GM21447 (cell line): Measurements from ENCODE around the gene PLA2G2D.

ENCODE experiments used
- ATAC-seq: cut with Tn5 transposase; IDR thresholded peaks from one replicate; pipeline ENCODE4 v1.9.1; 2021; ENCODE audit not compliant: unreplicated experiment

The PLA2G2D gene, protein sequence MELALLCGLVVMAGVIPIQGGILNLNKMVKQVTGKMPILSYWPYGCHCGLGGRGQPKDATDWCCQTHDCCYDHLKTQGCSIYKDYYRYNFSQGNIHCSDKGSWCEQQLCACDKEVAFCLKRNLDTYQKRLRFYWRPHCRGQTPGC

DNA sequence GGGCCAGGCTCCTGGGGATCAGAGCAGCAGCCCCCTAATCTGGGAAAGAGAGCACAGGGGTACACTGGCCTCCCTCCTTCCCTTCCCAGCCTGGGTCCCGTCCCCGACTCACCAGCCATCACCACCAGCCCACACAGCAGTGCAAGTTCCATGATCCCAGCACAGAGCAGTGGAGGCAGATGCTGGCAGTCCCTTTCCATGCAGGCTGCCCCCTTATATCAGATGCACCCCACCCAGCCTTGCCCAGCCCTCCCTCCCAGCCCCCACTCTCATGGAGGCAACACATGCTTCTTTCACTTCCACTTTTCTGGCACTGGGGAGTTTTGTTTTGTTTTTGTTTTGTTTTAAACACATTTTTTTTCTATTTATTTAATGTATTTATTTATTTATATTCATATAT lies at the start of gene PLA2G2D:
Gene PLA2G2D, minus strand, starts transcription at position 190 of the 400 bp plus-strand sequence. Its CDS starts 38 bp downstream, at position 152.
- no peak for ATAC-seq

- no peak for ATAC-seq
These were observed 49.5 kb upstream of the PLA2G2D start for GRCh38 chr1:20168564-20169491.

DNA sequence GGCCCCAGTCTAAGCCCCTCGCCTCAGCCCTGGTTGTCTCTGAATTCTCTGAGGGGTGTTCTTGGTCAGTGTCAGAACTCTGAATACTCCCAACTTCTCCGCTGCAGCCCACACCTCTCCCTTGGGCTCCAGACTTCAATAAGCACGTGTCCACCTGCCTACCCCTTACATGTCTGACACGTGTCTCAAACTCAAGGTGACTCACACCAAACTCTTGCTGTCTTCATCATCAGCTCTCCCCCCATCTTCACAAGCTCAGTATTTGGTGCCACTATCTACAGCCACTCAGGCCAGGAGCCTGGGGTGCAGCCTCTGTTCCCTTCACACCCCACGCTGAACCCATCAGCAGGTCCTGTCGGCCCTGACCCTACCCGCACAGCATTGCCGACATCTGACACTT lies 47.8 kb upstream of the PLA2G2D start:
- ATAC-seq: no peak

DNA sequence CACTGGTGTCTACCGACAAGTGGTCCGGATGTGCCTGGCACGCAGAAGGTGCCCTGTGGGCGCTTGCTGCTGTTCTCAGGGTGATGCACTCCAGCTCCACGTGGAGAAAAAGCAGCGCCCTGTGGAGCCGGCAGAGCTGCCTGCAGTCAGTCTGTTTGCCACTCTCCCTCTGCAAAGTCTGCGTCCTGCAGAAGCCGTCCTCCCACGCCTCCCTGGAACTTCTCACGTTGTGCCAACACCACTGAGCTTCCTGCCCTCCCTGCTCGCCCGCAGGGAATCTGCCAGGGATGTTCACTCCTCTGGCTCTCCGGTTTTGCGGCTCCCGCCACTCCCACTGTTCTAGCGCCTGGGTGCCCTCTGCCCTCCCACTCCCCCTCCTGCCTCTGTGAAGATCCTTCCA lies 46.7 kb upstream of the PLA2G2D start:
- ATAC-seq: no peak

GRCh38 chr1:20165522-20165951 lies 46.2 kb upstream of the PLA2G2D start:
- no peak for ATAC-seq

GRCh38 chr1:20164694-20165202 lies 45.4 kb upstream of the PLA2G2D start:
- ATAC-seq: no peak

DNA sequence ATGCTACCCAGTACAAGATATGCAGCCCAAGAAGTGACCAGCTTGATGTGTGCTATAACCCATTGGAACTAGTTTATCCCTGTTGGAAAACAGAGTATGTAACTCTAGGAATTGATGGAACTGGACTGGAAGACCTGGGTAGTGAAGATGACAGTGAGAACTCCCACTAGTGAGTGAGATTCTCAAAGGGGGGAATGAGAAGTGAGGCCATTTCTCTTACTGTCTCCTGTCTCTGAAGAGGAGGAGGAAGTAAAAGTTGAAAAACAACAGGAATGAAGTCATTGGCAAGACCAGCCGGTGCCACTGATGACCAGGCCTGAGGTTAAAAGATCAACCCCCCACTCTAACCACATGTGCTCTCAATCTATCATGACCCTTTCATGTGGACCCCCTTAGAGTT lies 40.7 kb upstream of the PLA2G2D start:
- no peak for ATAC-seq

DNA sequence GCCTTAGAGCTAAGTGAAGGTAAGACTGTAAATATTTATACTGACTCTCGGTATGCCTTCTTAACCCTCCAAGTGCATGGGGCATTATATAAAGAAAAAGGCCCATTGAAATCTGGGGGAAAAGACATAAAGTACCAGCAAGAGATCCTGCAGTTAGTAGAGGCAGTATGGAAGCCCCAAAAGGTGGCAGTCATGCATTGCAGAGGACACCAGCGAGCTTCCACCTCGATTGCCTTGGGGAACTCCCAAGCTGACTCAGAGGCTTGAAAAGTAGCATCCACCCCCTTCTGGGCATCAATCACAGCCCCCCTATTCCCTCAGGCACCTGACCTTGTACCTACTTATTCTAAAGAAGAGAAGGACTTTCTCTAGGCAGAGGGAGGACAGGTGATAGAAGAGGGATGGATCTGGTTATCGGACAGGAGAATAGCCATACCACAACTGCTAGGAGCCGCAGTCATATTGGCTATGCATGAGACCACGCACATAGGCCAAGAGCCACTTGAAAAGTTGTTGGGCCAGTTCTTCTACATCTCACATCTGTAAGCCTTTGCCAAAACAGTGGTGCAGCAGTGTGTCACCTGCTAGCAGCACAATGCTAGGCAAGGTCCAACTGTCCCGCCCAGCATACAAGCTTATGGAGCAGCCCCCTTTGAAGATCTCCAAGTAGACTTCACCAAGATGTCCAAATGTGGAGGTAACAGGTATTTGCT lies 39.2 kb upstream of the PLA2G2D start:
- no peak for ATAC-seq

- no peak for ATAC-seq
These were observed 35.0 kb upstream of the PLA2G2D start for GRCh38 chr1:20154301-20154831.

- no peak for ATAC-seq
These were observed 33.7 kb upstream of the PLA2G2D start for GRCh38 chr1:20153000-20153418.

DNA sequence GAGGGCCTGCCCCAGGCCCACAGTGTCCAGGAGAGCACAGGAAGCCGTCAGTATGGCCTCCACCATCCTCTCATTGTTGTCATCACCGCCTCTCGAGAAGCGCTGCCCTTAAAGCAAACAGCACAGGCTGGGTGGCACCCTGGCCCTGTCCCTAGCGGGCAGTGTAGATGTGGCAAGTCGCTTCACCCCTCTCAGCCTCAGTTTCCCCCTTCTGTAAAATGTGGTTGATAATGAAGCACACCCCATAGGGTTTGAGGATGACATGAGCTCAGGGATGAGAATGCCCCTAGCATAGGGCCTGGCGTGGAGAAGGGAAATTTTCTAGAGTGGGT lies 33.2 kb upstream of the PLA2G2D start:
- no peak for ATAC-seq

DNA sequence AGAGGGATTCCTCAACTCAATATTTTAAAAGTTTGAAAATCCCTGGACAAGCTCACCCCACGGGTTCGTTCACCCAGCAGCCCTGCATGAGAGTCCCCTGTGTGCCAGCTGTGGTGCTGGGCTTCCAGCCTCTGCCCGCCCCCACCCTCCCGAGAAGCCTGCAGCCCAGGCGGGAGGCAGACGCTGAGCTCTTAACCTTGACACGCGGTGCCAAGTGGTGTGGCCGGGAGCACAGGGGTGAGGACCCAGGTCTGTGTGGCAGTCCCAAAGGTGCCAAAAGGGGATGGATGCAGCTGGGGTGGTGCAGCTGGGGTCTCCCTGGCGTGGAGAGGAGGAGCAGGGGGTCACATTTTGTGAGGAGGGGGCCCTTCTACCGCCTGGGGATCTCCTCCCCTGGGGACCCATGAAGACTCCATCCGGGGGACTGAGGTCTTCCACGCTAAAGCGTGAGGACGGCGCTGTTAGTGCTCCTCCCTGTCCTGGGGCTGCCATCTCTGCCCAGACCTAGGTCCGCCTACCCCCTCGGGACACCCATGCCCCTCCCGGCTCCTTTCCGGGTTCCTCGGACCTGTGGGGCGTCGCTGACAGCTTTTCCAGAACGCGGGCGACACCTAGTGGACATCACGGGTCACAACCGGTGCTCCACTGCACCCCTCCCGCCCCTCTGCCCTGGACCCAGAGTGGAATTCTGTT lies 32.7 kb upstream of the PLA2G2D start:
- ATAC-seq: no peak

- ATAC-seq: no peak
These were observed 31.6 kb upstream of the PLA2G2D start for GRCh38 chr1:20150969-20151368.

DNA sequence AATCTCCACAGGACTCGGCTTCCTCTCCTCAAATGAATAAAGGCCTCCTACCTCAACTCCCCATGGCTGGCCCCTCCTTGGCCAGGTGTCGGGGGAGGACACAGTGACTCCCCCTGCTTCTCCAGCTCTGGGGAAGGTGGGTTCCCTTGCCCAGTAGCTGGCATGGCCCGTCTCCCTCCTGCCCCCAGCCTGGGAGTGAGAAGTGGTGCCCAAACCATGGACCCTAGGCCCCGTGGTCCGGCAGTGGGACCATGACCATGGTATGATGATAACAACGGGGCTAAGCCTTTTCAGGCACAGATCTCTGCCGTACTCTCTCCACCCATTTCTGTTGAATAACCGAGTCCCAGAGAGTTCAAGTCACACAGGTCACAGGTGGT lies 31.0 kb upstream of the PLA2G2D start:
- ATAC-seq: no peak

- no peak for ATAC-seq
These were observed 30.4 kb upstream of the PLA2G2D start for GRCh38 chr1:20149601-20150325.

DNA sequence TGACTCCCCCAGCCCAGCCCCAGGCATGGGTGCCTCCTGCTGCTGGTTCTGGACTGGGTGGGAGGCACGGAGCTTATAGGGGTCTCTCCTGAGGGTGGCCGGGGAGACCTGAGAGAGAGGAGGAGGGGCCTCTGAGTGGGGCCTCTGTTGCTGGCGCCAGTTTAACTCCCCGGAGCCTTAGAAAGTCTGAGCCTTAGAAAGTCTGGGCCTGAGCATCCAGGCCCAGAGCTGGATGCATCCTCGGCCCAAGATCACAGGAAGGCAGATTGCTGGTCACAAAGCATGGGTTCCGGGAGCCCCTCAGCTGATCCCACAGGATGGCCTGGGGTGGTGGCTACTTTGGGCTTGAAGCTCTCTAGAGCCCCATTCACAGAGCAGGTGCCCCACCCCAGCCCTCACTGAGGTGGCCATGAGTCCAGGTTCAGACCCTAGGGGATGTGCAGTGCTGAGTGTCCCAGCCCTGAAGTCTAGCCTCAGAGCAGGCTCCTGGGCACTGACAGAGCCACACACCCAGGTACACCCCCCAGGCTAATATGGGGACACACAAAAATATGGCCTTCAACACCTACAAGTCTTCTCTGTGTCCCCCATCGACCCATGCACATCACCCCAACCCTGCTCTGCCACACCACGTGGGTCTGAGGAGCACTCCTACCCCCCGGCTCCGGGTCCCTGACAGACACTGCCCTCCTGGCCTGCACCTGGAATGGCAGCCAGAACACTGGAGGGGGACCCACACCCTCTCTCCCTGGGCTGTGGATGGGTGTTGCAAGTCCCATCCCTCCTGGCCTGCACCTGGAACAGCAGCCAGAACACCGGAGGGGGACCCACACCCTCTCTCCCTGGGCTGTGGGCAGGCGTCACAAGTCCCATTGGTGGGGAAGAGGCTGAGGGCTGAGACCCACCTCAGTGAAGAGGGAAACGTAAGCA lies 29.5 kb upstream of the PLA2G2D start:
- ATAC-seq: no peak

DNA sequence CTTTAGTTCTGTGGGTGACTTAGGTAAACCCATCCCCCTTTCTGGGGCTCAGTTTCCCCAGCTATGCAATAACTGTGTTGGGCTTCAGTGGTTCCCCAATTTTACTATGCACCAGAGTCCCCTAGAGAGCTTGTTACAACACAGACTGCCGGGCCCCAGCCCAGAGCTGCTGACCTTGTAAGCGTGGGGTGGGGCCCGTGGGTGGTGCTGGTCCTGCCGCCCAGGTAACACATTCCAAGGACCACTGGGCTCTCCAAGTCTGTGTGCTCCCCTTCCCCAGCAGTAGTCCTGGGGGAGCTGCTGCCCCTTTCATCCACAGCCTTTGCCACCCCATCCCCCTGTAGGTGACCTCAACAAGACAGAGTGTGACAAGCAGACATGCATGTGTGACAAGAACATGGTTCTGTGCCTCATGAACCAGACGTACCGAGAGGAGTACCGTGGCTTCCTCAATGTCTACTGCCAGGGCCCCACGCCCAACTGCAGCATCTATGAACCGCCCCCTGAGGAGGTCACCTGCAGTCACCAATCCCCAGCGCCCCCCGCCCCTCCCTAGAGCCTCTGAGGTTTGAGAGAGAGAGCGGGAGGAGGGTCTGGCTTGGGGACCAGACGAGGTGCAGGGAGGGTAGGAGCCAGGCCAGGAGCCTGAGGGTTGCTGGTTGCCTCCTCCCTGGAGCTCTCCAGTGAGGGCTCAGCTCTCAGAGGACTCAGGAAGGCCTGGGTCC lies 28.7 kb upstream of the PLA2G2D start:
- no peak for ATAC-seq

- no peak for ATAC-seq
These were observed 24.6 kb upstream of the PLA2G2D start for GRCh38 chr1:20143734-20144565.
